BLaER1 treated with 17β-estradiol and CSF1 and Interleukin-3, amounts not matched to agents 10 nM and 100 nM (cell line): ENCODE data around the gene CTNNBIP1.

Source experiments
- H3K27ac ChIP-seq, 11 experiments: shearing (Covaris generic); formaldehyde crosslinking; 2 replicates each; pipeline ENCODE4 v1.8.1; 2022
- H3K27me3 ChIP-seq, 11 experiments: shearing (Covaris generic); formaldehyde crosslinking; 2 replicates each; pipeline ENCODE4 v1.8.1; 2022
- H3K36me3 ChIP-seq, 11 experiments: shearing (Covaris generic); formaldehyde crosslinking; 2 replicates each; pipeline ENCODE4 v1.8.1; 2022
- H3K4me1 ChIP-seq, 10 experiments: shearing (Covaris generic); formaldehyde crosslinking; 2 replicates each; pipeline ENCODE4 v1.8.1; 2022
- H3K4me2 ChIP-seq, 11 experiments: shearing (Covaris generic); formaldehyde crosslinking; 2 replicates each; pipeline ENCODE4 v1.8.1; 2022
- H3K4me3 ChIP-seq, 10 experiments: shearing (Covaris generic); formaldehyde crosslinking; 2 replicates each; pipeline ENCODE4 v1.8.1; 2022
- H3K9ac ChIP-seq, 11 experiments: shearing (Covaris generic); formaldehyde crosslinking; 2 replicates each; pipeline ENCODE4 v1.8.1; 2022
- H3K9me3 ChIP-seq, 11 experiments: shearing (Covaris generic); formaldehyde crosslinking; replicated peaks in 1 of 11; 2 replicates each; pipeline ENCODE4 v1.8.1; 2022
- H4K20me1 ChIP-seq, 11 experiments: shearing (Covaris generic); formaldehyde crosslinking; 2 replicates each; pipeline ENCODE4 v1.8.1; 2022
- Cebpa-rat ChIP-seq, 11 experiments: shearing (Covaris generic); IDR thresholded peaks; 2 replicates each; pipeline ENCODE4 v1.8.1; 2022

CTNNBIP1 gene

DNA sequence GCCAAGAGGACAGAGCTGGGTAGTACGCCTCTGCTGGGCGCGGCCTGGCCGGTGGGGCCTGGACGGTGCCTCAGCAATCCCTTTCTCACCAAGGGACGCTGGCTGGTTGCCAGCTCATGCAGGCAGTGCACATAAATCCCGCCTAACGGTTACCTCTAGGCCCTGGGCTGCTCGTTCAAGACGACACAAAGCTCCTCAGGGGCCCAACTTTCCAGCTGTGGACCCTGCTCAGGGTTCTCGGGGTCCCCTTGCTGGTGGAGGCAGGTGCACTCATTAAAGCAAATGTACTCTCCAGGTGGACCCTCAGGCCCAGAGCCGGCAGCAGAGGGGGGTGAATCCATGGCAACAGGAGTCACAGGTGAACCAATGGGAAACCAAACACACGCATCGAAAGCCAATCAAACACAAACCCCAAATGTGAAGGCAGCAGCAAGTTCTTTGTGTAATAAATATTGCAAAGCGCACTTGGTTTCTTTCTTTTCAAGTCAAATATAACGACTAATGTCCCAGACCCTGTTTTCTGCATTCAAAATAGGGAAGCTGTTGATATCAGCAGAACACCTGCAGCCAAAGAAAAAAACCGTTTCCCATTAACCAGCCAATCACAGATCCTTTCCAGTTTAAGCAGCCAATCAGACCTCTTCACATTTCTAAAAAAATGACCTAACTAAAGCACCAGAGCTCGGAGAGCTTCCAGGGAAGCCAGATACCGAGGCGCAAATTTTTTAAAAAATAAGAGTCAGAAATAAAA lies 60.2 kb downstream of the CTNNBIP1 start:
- Histone ChIP-seq H3K4me3 (peak overlapping the region in 3 of 10 experiments; percentile 52 to 59 (median 54); a peak in 6 of 20 replicates), H3K4me1 (peaks cover 12 to 68% (median 55%) of the 10 kb centered on the region in 10 experiments), H3K4me2 (peak overlapping the region; percentile 0 to 97 (median 83); a peak in 20 of 22 replicates), H3K27ac (peak overlapping the region in 8 of 11 experiments; percentile 43 to 76 (median 66); a peak in 16 of 22 replicates), H4K20me1 (peaks cover 0 to 17% (median 0%) of the 10 kb centered on the region in 11 experiments; a peak in 4 of 22 replicates), H3K9me3 (peaks cover 10 to 18% (median 16%) of the 10 kb centered on the region in 11 experiments), H3K36me3 (peaks cover 6 to 20% (median 14%) of the 10 kb centered on the region in 11 experiments; a peak in 18 of 22 replicates), H3K9ac (peak overlapping the region in 7 of 11 experiments; percentile 41 to 64 (median 54); a peak in 13 of 22 replicates), H3K27me3 (peaks cover 0 to 6% (median 0%) of the 10 kb centered on the region in 11 experiments; a peak in 2 of 22 replicates)
- no peak for TF ChIP-seq Cebpa-rat (IDR thresholded peaks at IDR 0.05)

DNA sequence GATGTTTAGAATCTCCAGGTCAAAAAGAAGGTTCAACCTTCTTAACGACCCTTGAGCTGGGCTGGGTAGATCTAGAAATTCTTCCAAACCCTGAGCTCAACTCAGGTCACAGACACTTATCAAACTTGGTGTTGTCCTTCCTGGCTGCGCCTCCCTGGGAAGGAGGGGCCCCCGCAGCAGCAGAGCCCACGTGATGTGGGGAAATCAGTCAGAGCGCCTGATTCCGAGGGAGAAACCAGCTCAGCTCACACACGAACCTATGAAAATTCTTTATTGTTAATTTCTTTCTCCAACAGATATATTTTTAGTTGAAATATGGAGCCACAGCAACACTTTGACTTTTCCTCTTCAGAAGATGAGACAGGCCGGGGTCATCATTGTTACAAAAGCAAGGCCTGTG lies 62.0 kb downstream of the CTNNBIP1 start:
- Histone ChIP-seq H3K4me3 (no peak overlapping the region), H4K20me1 (peaks cover 0 to 17% (median 0%) of the 10 kb centered on the region in 11 experiments; a peak in 4 of 22 replicates), H3K9me3 (peaks cover 0 to 3% (median under 1%) of the 10 kb centered on the region in 11 experiments; a peak in 9 of 22 replicates), H3K4me1 (peaks cover 11 to 80% (median 68%) of the 10 kb centered on the region in 10 experiments), H3K27me3 (peaks cover 0 to 6% (median 0%) of the 10 kb centered on the region in 11 experiments; a peak in 2 of 22 replicates), H3K4me2 (peak overlapping the region in 7 of 11 experiments; percentile 73 to 97 (median 94); a peak in 9 of 22 replicates), H3K27ac (no peak overlapping the region; a peak in 1 of 22 replicates), H3K9ac (no peak overlapping the region), H3K36me3 (peaks cover 0 to 5% (median 3%) of the 10 kb centered on the region in 11 experiments; a peak in 6 of 22 replicates)
- TF ChIP-seq Cebpa-rat (IDR thresholded peaks at IDR 0.05), result no peak

DNA sequence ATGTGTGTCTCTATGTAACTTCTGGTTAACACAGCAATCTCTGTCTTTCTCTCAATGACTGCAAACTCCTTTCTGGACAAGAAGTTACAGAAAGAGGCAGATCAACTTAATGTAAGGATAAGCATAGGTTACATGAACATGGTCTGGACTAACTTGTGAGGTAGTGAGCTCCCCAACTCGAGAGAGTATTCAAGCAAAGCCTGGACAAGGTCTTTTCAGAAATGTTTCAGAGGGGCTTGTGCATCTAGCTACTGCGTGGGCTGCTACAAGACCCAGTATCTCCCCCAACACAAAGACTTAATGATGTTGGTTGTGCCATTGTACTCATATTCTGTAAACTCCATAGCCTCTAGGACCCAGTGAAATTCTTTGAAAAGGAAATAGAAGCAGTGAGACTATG lies 62.8 kb downstream of the CTNNBIP1 start:
- no peak overlapping the region for H3K4me3 ChIP-seq
- no peaks in the 10 kb centered on the region; a peak in 1 of 22 replicates for H3K36me3 ChIP-seq
- no peaks in the 10 kb centered on the region for H3K9me3 ChIP-seq
- H3K4me2 ChIP-seq, result peak overlapping the region in 3 of 11 experiments; percentile 94 to 97 (median 96); a peak in 4 of 22 replicates
- peaks cover 0 to 16% (median 0%) of the 10 kb centered on the region in 11 experiments; a peak in 4 of 22 replicates for H4K20me1 ChIP-seq
- no peak for TF ChIP-seq Cebpa-rat (IDR thresholded peaks at IDR 0.05)
- peaks cover 0 to 6% (median 0%) of the 10 kb centered on the region in 11 experiments; a peak in 2 of 22 replicates for H3K27me3 ChIP-seq
- peaks cover 11 to 80% (median 69%) of the 10 kb centered on the region in 10 experiments for H3K4me1 ChIP-seq
- H3K27ac ChIP-seq, result no peak overlapping the region
- no peak overlapping the region for H3K9ac ChIP-seq

GRCh38 chr1:9846611-9847171 lies 63.4 kb downstream of the CTNNBIP1 start:
- no peak overlapping the region; a peak in 2 of 22 replicates for H3K4me2 ChIP-seq
- H3K9ac ChIP-seq, result no peak overlapping the region
- no peak overlapping the region for H3K4me3 ChIP-seq
- H4K20me1 ChIP-seq, result peaks cover 0 to 11% (median 0%) of the 10 kb centered on the region in 11 experiments; a peak in 4 of 22 replicates
- no peak for TF ChIP-seq Cebpa-rat (IDR thresholded peaks at IDR 0.05)
- no peaks in the 10 kb centered on the region for H3K9me3 ChIP-seq
- H3K27me3 ChIP-seq, result peaks cover 0 to 6% (median 0%) of the 10 kb centered on the region in 11 experiments; a peak in 2 of 22 replicates
- H3K4me1 ChIP-seq, result peaks cover 11 to 80% (median 69%) of the 10 kb centered on the region in 10 experiments
- no peaks in the 10 kb centered on the region; a peak in 1 of 22 replicates for H3K36me3 ChIP-seq
- no peak overlapping the region for H3K27ac ChIP-seq

GRCh38 chr1:9845914-9846313 lies 64.2 kb downstream of the CTNNBIP1 start:
- H3K4me2 ChIP-seq, result no peak overlapping the region; a peak in 1 of 22 replicates
- no peaks in the 10 kb centered on the region for H3K9me3 ChIP-seq
- TF ChIP-seq Cebpa-rat (IDR thresholded peaks at IDR 0.05), result no peak
- H3K36me3 ChIP-seq, result no peaks in the 10 kb centered on the region; a peak in 1 of 22 replicates
- peaks cover 0 to 11% (median 0%) of the 10 kb centered on the region in 11 experiments; a peak in 4 of 22 replicates for H4K20me1 ChIP-seq
- peaks cover 0 to 4% (median 0%) of the 10 kb centered on the region in 11 experiments; a peak in 2 of 22 replicates for H3K27me3 ChIP-seq
- no peak overlapping the region for H3K27ac ChIP-seq
- peaks cover 8 to 73% (median 61%) of the 10 kb centered on the region in 10 experiments for H3K4me1 ChIP-seq
- H3K4me3 ChIP-seq, result no peak overlapping the region
- no peak overlapping the region for H3K9ac ChIP-seq

GRCh38 chr1:9844756-9845155 lies 65.3 kb downstream of the CTNNBIP1 start:
- Histone ChIP-seq H3K4me3 (no peak overlapping the region), H3K36me3 (no peaks in the 10 kb centered on the region; a peak in 1 of 22 replicates), H3K27ac (no peak overlapping the region), H3K27me3 (no peaks in the 10 kb centered on the region), H3K9me3 (no peaks in the 10 kb centered on the region), H4K20me1 (peaks cover 0 to 9% (median 0%) of the 10 kb centered on the region in 11 experiments; a peak in 3 of 22 replicates), H3K4me2 (peak overlapping the region in 1 of 11 experiments; percentile 61; a peak in 1 of 22 replicates), H3K4me1 (peaks cover 2 to 62% (median 50%) of the 10 kb centered on the region in 10 experiments; a peak in 19 of 20 replicates), H3K9ac (no peak overlapping the region)
- no peak for TF ChIP-seq Cebpa-rat (IDR thresholded peaks at IDR 0.05)

- Histone ChIP-seq H3K4me2 (peak overlapping the region in 4 of 11 experiments; percentile 38 to 61 (median 61); a peak in 9 of 22 replicates), H3K4me1 (peaks cover 0 to 56% (median 44%) of the 10 kb centered on the region in 10 experiments; a peak in 15 of 20 replicates), H3K9me3 (no peaks in the 10 kb centered on the region), H3K27me3 (no peaks in the 10 kb centered on the region), H3K9ac (no peak overlapping the region), H3K4me3 (no peak overlapping the region), H3K36me3 (no peaks in the 10 kb centered on the region; a peak in 1 of 22 replicates), H4K20me1 (peaks cover 0 to 9% (median 0%) of the 10 kb centered on the region in 11 experiments; a peak in 1 of 22 replicates), H3K27ac (no peak overlapping the region)
- TF ChIP-seq Cebpa-rat (IDR thresholded peaks at IDR 0.05), result no peak
Measured at GRCh38 chr1:9844106-9844505, 66.0 kb downstream of the CTNNBIP1 start.

GRCh38 chr1:9843576-9843945 lies 66.5 kb downstream of the CTNNBIP1 start:
- Histone ChIP-seq H3K9me3 (no peaks in the 10 kb centered on the region), H3K9ac (peak overlapping the region in 2 of 11 experiments; percentile 0 to 18; a peak in 1 of 22 replicates), H3K27ac (no peak overlapping the region), H3K4me3 (no peak overlapping the region), H3K36me3 (no peaks in the 10 kb centered on the region; a peak in 1 of 22 replicates), H3K4me1 (peaks cover 0 to 50% (median 38%) of the 10 kb centered on the region in 10 experiments; a peak in 14 of 20 replicates), H3K4me2 (peak overlapping the region in 8 of 11 experiments; percentile 30 to 61 (median 54); a peak in 15 of 22 replicates), H4K20me1 (peaks cover 0 to 9% (median 0%) of the 10 kb centered on the region in 11 experiments; a peak in 1 of 22 replicates), H3K27me3 (no peaks in the 10 kb centered on the region)
- TF ChIP-seq Cebpa-rat (IDR thresholded peaks at IDR 0.05), result no peak
